AG10803 (cell line): ENCODE measurements around the gene METTL14.

Experiments used
- DNase-seq: peaks from one replicate; pipeline ENCODE4 v3.0.0; 2010; ENCODE audit warnings: low read depth
- H3K4me3 ChIP-seq: 2 replicates; pipeline ENCODE4 v1.5.1; 2011; ENCODE audit warnings: mild to moderate bottlenecking, low read length, control low read depth
- TF ChIP-seq, protein P1 (sequence below): conservative IDR thresholded peaks from 2 replicates; pipeline ENCODE4 v1.5.1; 2011; ENCODE audit warnings: mild to moderate bottlenecking, low read length, control low read depth, inconsistent platforms

The METTL14 gene

DNA sequence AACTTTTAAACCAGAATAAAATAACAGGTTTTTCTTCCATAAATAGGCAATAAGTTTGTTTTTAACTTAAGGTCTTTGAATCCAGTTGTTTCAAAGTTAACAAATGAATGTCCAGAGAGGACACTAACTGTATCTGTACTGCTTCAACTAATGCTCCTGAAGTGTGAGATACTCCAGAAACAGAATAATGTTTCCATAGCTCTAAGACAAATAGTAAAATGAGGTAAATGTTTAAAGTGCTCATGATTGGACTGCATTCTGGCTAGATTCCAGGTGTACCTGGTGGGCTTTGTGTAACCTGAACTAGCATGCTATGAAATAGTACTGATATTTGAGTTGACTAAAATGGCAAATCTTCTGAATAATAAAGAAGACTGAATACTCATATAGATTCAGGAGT, 51.7 kb downstream of the METTL14 start:
- TF ChIP-seq, protein P1, sequence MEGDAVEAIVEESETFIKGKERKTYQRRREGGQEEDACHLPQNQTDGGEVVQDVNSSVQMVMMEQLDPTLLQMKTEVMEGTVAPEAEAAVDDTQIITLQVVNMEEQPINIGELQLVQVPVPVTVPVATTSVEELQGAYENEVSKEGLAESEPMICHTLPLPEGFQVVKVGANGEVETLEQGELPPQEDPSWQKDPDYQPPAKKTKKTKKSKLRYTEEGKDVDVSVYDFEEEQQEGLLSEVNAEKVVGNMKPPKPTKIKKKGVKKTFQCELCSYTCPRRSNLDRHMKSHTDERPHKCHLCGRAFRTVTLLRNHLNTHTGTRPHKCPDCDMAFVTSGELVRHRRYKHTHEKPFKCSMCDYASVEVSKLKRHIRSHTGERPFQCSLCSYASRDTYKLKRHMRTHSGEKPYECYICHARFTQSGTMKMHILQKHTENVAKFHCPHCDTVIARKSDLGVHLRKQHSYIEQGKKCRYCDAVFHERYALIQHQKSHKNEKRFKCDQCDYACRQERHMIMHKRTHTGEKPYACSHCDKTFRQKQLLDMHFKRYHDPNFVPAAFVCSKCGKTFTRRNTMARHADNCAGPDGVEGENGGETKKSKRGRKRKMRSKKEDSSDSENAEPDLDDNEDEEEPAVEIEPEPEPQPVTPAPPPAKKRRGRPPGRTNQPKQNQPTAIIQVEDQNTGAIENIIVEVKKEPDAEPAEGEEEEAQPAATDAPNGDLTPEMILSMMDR, result no peak
- H3K4me3 ChIP-seq, result no peak overlapping the region
- no peak for DNase-seq

DNA sequence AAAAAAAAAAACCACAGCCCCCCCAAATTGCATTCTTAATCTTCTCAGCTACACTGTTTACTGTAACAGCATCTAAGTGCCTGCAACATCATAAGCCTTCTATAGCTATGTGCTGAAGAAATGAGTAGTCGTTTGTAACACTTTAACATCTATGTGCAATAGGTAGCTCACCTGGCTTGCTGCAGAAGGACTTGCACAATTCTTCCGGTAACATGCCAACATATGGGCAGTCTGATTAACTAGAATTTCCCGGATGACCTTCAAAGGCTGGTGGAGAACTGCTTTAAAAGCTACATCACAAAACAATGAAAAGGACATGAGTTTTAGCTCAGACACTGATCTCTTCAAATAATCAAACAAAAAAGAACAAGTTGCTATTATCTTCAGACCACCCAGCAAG, 52.9 kb downstream of the METTL14 start:
- no peak overlapping the region for H3K4me3 ChIP-seq
- TF ChIP-seq, protein P1, result no peak
- DNase-seq, result no peak

DNA sequence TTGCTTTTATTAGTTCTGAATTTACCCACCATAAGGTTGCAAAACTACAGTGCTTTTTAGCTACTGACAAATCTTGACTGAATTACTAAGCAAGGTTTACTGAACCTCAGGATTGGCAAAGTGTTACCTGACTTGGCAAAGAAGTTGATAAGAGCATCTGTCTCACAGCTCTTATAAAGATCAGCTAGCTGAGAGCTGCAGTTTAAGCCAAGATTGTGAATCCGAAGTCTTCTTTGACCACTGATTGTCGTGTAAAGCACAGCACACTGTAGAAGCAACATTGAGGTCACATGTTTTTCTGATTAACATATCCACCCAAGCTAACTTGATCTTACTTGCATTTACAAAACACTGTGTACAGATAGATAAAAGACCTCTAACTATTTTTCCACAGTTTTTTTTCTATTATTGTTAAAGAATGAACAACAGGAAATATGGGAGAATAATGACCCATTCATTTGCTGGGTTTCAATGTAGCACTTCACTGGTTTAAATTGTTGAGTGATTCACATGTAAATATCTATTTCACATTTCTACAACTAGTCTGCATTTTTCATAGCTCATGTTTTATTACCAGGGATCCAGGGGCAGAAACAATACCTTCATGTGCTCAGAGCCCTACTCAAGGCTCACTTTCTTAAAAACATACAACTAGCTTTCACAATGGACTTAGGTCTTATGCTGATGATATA, 54.0 kb downstream of the METTL14 start:
- no peak overlapping the region for H3K4me3 ChIP-seq
- DNase-seq, result peak; percentile 64
- TF ChIP-seq, protein P1, result no peak

GRCh38 chr4:118740869-118741268, 55.7 kb downstream of the METTL14 start:
- H3K4me3 ChIP-seq, result no peak overlapping the region
- TF ChIP-seq, protein P1, result peak; percentile 46
- peak; percentile 43 for DNase-seq

- DNase-seq, result peak; percentile 54
- TF ChIP-seq, protein P1, result no peak
Observed at GRCh38 chr4:118741301-118741855, 56.2 kb downstream of the METTL14 start.

DNA sequence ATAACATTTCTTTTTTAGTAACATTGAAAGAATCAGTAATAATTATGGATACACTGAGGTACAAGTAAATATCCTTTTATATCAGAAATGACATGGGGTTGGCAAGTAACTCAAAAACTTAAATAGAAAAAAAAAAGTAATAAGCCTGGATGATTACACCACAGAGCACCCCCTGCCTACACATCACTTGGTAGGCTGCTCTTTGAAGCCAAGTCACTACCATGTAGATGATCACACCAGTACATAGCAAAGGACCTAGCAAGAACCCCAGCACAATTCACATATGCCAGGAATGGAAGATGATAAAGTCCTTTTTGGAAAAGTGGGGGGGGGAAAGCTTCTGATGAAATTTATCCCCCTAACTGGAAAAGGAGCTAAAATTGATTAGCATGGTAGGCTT, 56.9 kb downstream of the METTL14 start:
- TF ChIP-seq, protein P1, result no peak
- DNase-seq, result peak; percentile 36
- no peak overlapping the region for H3K4me3 ChIP-seq

More at GRCh38 chr4:118741301-118741855, 56.2 kb downstream of the METTL14 start:
- no peak overlapping the region for H3K4me3 ChIP-seq

DNA sequence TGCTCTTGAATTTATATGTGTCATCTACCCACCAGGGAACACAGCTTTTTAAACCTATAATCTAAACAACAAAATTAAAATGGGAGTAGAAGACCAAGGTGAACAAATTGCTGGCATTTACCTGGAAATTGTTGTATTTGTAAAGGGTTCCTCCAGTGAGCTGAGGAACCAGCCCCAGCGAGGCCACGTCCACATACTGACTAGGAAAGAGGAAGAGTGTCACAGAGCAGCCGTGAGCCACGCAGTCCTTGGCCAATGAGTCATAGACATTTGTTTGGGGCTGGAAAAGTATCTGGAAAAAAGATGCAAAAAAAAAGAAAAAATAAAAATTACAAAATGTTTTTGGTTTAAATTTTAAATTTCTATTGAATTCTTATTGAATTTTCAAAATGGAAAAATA, 58.7 kb downstream of the METTL14 start:
- no peak overlapping the region for H3K4me3 ChIP-seq
- TF ChIP-seq, protein P1, result no peak
- peak; percentile 49 for DNase-seq
